Heart right ventricle (tissue), 16 donors: ENCODE data around the gene ZFAND2A. TPM values are rescaled to one million over a fixed set of nuclear protein-coding genes. Genes with fewer than 3 reads are reported as not detected.
A peak's percentile ranks its signal among the peaks of the same experiment; 100 is the strongest.

Experiments used
- ATAC-seq, 8 donors: fragments of 200-7000 bp; cut with Tn5 transposase; one replicate each; pipeline ENCODE4 v1.9.1; 2020; ENCODE audit warnings: mild to moderate bottlenecking in 8 of 8, moderate library complexity in 8 of 8, moderate number of reproducible peaks in 1 of 8
- DNase-seq, 2 donors: peaks; one replicate each; pipeline ENCODE4 v3.0.0-alpha.2; 2020
- H3K27ac ChIP-seq, 10 donors: fragments of 200-600 bp; sonication (generic) in 2 of 10; one replicate each; pipeline versions ENCODE4 v1.5.0 to v1.8.0; 2020 to 2022; ENCODE audit warnings: mild to moderate bottlenecking in 3 of 10
- H3K27me3 ChIP-seq, 7 donors: fragments of 200-600 bp; one replicate each; pipeline ENCODE4 v1.8.0; 2021 to 2022; ENCODE audit warnings: mild to moderate bottlenecking in 2 of 7
- H3K36me3 ChIP-seq, 9 donors: fragments of 200-600 bp; sonication (generic) in 1 of 9; one replicate each; pipeline versions ENCODE4 v1.5.0 to v1.8.0; 2020 to 2022; ENCODE audit warnings: mild to moderate bottlenecking in 2 of 9
- H3K4me1 ChIP-seq, 9 donors: fragments of 200-600 bp; sonication (generic) in 1 of 9; one replicate each; pipeline versions ENCODE4 v1.5.0 to v1.8.0; 2020 to 2022; ENCODE audit warnings: mild to moderate bottlenecking in 4 of 9
- H3K4me3 ChIP-seq, 10 donors: fragments of 200-600 bp; sonication (generic) in 2 of 10; one replicate each; pipeline versions ENCODE4 v1.5.0 to v1.8.0; 2020 to 2022; ENCODE audit warnings: mild to moderate bottlenecking in 7 of 10, moderate library complexity in 2 of 10
- H3K9me3 ChIP-seq, 11 donors: fragments of 200-600 bp in 10 of 11; sonication (generic) in 2 of 11; one replicate each; pipeline versions ENCODE4 v1.5.0 to v1.8.0; 2013 to 2022; ENCODE audit warnings: mild to moderate bottlenecking in 2 of 11, control low read depth in 1 of 11, moderate library complexity in 1 of 11
- WGBS, 2 donors: extraction: QIAGEN DNeasy Blood & Tissue Kit; methylation state at CpG; one replicate each; pipeline ENCODE4 v1.1.7; 2013; ENCODE audit warnings: inconsistent platforms in 1 of 2; 5-methylcytosine and 5-hydroxymethylcytosine counted together
- intact Hi-C, 10 donors: fragments of 100-400 bp; cut with DNase I; formaldehyde crosslinking; loops; one replicate each; pipeline versions ENCODE4 v1.11.1 to v1.14.2; 2022
- polyA plus RNA-seq, 2 donors: library from polyadenylated mRNA; stranded (reverse); fragments of 200-250 nt; gene quantifications; one replicate each; pipeline ENCODE4 v1.2.3, GENCODE V29; 2013
- total RNA-seq, 10 donors: library from RNA; stranded (reverse); fragmentation: NEBNext Ultra II Directional in 3 of 10; extraction: Animal tissue kit (Norgen Biotek cat#: 25700) in 3 of 10; gene quantifications; one replicate each; pipeline versions ENCODE4 v1.2.1 to v1.2.4, GENCODE V29; 2021 to 2023
- TF ChIP-seq, protein P1 (sequence below), 9 donors: fragments of 200-600 bp; sonication (generic) in 2 of 9; IDR thresholded peaks; one replicate each; pipeline versions ENCODE4 v1.5.0 to v1.8.0; 2021 to 2022; ENCODE audit warnings: antibody characterized with exemption in 9 of 9, mild to moderate bottlenecking in 5 of 9, moderate library complexity in 1 of 9
- donor health status: Arrhythmogenic right ventricular cardiomyopathy.
- donor health status: ischemic (EF 13 %, LVEDD 7.1; RV severe dilation, severe dysfunction).
- donor health status: healthy with polysubstance abuse.
- donor health status: DM: no; HTN: yes; CAD: no.
- donor health status: DM: no; HTN: no; CAD: no.
- donor health status: ischemic (EF 25% LVEDD 6.9; RV normal size, moderate dysfunction).
- donor health status: ischemic (EF 25% LVEDD 5.7; RV mildly dilated, moderate dysfunction).
- donor health status: healthy.
- donor health status: DM: yes; HTN: yes; CAD: no.
- donor health status: Ischemic cardiomyopathy.
- donor health status: ischemic (EF 35%, LVEDD 5.7; RV mildly dilated, moderate dysfunction).
- donor health status: nonischemic (EF 11% LVEDD 7.7; RV severe dilation, severe dysfunction).
- donor health status: DM: yes; HTN: yes; CAD: no.
- donor health status: PGD.
- donor health status: ischemic (EF 29% LVEDD 5.4; RV normal size, mild dysfunction).
- donor health status: nonischemic (EF 23%, LVEDD 6.1; RV moderate dilation, normal function).

The ZFAND2A gene
- total and polyA plus RNA-seq, 12 donors: 4.4 to 32.6 (median 9.4) TPM

DNA sequence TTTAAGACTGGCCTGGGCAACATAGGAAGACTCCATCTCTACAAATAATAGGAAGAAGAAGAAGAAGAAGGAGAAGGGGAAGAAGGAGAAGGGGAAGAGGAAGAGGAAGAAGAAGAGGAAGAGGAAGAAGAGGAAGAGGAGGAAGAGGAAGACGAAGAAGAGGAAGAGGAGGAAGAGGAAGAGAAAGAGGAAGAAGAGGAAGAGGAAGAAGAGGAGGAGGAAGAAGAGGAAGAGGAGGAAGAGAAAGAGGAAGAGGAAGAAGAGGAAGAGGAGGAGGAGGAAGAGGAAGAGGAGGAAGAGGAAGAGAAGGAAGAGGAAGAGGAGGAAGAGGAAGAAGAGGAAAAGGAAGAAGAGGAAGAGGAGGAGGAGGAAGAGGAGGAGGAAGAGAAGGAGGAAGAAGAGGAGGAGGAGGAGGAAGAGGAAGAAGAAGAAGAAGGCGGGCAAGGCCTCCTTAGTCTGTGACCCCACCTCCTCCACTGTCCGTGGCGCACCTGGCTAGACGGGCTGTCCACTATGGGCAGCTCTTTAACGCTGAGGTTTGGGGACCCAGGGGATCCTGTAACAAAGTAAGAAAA, 28.8 kb upstream of the ZFAND2A start:
- Histone ChIP-seq H3K4me3 (no peak overlapping the region), H3K9me3 (peaks cover 0 to 4% (median 0%) of the 10 kb centered on the region in 11 donors), H3K4me1 (peaks cover 0 to 15% (median 0%) of the 10 kb centered on the region in 9 donors), H3K27ac (no peak overlapping the region), H3K36me3 (no peaks in the 10 kb centered on the region), H3K27me3 (peaks cover 0 to 68% (median 38%) of the 10 kb centered on the region in 7 donors)
- TF ChIP-seq, protein P1, sequence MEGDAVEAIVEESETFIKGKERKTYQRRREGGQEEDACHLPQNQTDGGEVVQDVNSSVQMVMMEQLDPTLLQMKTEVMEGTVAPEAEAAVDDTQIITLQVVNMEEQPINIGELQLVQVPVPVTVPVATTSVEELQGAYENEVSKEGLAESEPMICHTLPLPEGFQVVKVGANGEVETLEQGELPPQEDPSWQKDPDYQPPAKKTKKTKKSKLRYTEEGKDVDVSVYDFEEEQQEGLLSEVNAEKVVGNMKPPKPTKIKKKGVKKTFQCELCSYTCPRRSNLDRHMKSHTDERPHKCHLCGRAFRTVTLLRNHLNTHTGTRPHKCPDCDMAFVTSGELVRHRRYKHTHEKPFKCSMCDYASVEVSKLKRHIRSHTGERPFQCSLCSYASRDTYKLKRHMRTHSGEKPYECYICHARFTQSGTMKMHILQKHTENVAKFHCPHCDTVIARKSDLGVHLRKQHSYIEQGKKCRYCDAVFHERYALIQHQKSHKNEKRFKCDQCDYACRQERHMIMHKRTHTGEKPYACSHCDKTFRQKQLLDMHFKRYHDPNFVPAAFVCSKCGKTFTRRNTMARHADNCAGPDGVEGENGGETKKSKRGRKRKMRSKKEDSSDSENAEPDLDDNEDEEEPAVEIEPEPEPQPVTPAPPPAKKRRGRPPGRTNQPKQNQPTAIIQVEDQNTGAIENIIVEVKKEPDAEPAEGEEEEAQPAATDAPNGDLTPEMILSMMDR (IDR thresholded peaks at IDR 0.05): no peak
- 86 to 91% methylated on average over 5 to 6 of the region's 6 CpGs for WGBS, 2 donors
- intact Hi-C loops: no loop called here
- no peak for ATAC-seq
- no peak for DNase-seq

DNA sequence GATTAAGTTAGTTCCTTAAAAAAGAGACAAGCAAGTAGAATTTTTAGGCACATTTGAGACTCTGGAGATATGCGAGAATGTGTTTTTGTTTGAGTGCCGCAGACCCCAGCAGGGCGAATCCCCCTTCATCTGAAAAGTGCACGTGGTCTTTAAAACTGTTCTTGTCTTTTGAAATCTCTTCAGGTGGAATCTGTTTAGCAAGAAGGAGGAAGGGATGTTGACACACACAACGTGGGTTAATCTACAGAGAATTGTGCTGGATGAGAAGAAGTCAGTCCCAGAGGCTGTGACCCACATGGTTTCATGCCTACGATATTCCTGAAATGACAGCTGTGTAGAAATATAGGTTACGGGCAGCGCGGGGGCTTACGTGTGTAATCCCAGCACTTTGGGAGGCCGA, 27.1 kb upstream of the ZFAND2A start:
- DNase-seq (no peak), ATAC-seq (no peak)
- H3K36me3 ChIP-seq: no peaks in the 10 kb centered on the region
- H3K4me3 ChIP-seq: no peak overlapping the region
- H3K27ac ChIP-seq: no peak overlapping the region
- peaks cover 0 to 4% (median 0%) of the 10 kb centered on the region in 11 donors for H3K9me3 ChIP-seq
- peaks cover 0 to 7% (median 0%) of the 10 kb centered on the region in 9 donors for H3K4me1 ChIP-seq
- TF ChIP-seq, protein P1 (IDR thresholded peaks at IDR 0.05): no peak
- peaks cover 0 to 54% (median 29%) of the 10 kb centered on the region in 7 donors for H3K27me3 ChIP-seq
- intact Hi-C loops: no loop called here
- WGBS, 2 donors: 84 to 86% methylated on average over 11 of the region's 11 CpGs

DNA sequence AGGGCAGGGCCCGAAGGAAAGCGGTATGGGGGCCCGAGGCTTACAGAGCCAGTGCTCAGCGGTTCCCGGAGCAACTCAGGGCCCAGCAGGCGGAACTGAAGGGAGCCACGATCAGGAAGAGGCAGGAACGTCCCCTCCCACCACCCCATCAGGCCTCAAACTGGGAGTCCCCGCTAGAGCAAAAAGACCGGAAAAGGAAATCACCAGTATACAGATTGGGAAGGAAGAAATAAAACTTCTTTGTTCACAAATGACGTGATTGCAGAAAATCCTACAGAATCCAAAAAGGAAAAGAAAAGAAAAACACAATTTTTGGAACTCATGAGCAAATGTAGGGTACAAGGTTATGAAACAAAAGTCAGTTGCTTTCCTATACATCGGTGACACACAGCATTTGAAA, 21.6 kb upstream of the ZFAND2A start:
- no peak for DNase-seq
- TF ChIP-seq, protein P1 (IDR thresholded peaks at IDR 0.05): no peak
- Histone ChIP-seq H3K4me1 (peaks cover 0 to 6% (median 0%) of the 10 kb centered on the region in 9 donors), H3K27me3 (peaks cover 0 to 55% (median 22%) of the 10 kb centered on the region in 7 donors), H3K36me3 (no peaks in the 10 kb centered on the region), H3K27ac (no peak overlapping the region), H3K4me3 (no peak overlapping the region), H3K9me3 (peaks cover 0 to 3% (median 0%) of the 10 kb centered on the region in 11 donors)
- intact Hi-C loops: no loop called here
- ATAC-seq: peak in 3 of 8 donors; percentile 16 to 44 (median 26)
- 65% methylated on average over 12 of the region's 12 CpGs for WGBS, 2 donors

DNA sequence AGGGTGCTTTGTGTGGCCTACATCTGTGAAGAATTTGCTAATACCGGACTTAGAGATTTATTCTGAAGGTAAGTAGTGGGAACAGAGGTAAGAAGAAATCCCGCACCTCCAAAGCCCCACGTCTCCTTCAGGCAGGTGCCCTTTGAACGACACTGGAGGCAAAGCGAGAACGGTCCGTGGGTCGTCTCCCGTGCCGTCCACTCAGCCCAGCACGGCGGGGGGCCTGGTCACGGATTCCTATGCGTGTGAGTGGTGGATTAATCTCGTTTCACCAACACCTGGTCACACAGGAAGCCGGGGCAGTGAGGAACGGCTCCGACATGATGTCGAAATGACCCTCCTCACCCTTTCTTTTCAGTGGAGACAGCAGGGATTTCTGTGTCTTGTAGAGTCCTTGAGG, 21.0 kb upstream of the ZFAND2A start:
- WGBS, 2 donors: 87 to 91% methylated on average over 19 of the region's 19 CpGs
- intact Hi-C loops: no loop called here
- H3K27me3 ChIP-seq: peaks cover 0 to 48% (median 16%) of the 10 kb centered on the region in 7 donors
- H3K36me3 ChIP-seq: no peaks in the 10 kb centered on the region
- H3K9me3 ChIP-seq: peaks cover 0 to 3% (median 0%) of the 10 kb centered on the region in 11 donors
- no peak for ATAC-seq
- DNase-seq: no peak
- TF ChIP-seq, protein P1 (IDR thresholded peaks at IDR 0.05): no peak
- no peak overlapping the region for H3K4me3 ChIP-seq
- peaks cover 0 to 12% (median 4%) of the 10 kb centered on the region in 9 donors for H3K4me1 ChIP-seq
- no peak overlapping the region for H3K27ac ChIP-seq
